HUES48 (cell line): Measurements from ENCODE around the gene TSPAN31.

Source experiments
- H3K27ac ChIP-seq: one replicate; pipeline ENCODE4 v1.7.0; 2013; ENCODE audit warnings: low read depth, low read length, inconsistent platforms
- H3K27me3 ChIP-seq: 2 replicates; pipeline ENCODE4 v1.6.1; 2013; ENCODE audit warnings: mild to moderate bottlenecking, low read length; ENCODE audit not compliant: control insufficient read depth, insufficient read depth
- H3K36me3 ChIP-seq: 2 replicates; pipeline ENCODE4 v1.6.1; 2013; ENCODE audit warnings: low read length; ENCODE audit not compliant: control insufficient read depth, insufficient read depth
- H3K4me1 ChIP-seq: 2 replicates; pipeline ENCODE4 v1.6.1; 2013; ENCODE audit warnings: mild to moderate bottlenecking, low read length; ENCODE audit not compliant: control insufficient read depth, insufficient read depth
- H3K4me3 ChIP-seq: 2 replicates; pipeline ENCODE4 v1.5.1; 2013; ENCODE audit warnings: mild to moderate bottlenecking, low read depth, low read length
- H3K9ac ChIP-seq: 2 replicates; pipeline ENCODE4 v1.6.1; 2013; ENCODE audit warnings: mild to moderate bottlenecking, low read depth, low read length, moderate library complexity
- H3K9me3 ChIP-seq: 2 replicates; pipeline ENCODE4 v1.6.1; 2013; ENCODE audit warnings: low read length; ENCODE audit not compliant: control insufficient read depth, insufficient read depth

Gene TSPAN31

DNA sequence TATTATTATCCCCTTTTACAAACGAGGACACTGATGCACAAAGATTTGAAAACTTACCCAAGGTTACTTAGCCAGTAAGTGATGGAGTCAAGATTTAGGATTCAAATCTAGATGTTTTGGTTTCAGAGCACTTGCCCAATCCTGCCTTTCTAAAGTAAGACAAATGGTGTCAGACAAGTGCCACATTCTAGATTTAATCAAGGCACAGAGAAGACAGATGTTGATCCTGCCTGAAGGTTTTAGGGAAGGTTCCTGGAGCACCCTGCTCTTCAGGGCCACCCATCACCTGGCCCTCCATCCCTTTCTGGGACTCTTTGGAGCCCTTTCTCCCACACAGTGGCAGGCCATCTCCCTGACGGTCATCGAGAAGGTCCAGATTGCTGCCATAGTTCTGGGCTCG is 12.9 kb downstream of the TSPAN31 start:
- H3K27ac ChIP-seq, result no peak overlapping the region
- H3K9ac ChIP-seq, result no peak overlapping the region
- H3K4me1 ChIP-seq, result peaks cover 16% of the 10 kb centered on the region
- peaks cover 49% of the 10 kb centered on the region for H3K27me3 ChIP-seq
- no peaks in the 10 kb centered on the region for H3K36me3 ChIP-seq
- H3K4me3 ChIP-seq, result no peak overlapping the region
- no peaks in the 10 kb centered on the region for H3K9me3 ChIP-seq

DNA sequence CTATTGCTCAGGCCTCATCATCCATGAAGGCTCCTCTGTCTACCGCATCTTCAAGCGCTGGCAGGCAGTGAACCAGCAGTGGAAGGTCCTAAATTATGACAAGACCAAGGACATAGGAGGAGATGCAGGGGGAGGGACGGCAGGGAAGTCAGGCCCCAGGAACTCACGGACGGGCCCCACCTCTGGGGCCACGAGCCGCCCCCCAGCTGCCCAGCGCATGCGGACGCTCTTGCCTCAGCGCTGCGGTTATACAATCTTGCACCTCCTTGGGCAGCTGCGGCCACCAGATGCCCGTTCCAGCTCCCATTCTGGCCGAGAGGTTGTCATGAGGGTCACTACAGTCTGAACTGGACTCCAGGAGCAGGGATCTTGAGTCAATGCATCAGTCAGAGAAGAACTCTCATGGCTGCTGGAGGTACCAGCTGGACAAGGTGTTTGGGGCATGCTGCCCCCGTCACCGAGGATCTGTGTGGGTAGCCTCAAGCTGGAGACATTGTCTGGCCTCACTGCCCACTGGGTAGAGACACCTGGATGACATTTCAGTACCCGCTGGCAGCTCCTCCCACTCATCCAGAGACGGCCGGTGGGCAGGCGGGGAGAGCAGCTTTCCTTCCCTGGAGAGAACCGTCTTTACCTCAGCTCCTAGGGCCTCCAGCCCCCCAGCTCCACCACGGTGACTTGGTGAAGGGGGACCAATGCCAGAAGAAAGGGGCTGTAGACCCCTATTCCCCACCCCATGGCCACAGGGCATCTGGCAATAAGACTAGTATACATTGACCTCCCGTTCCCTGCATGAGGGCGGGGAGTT is 13.9 kb downstream of the TSPAN31 start:
- H3K9ac ChIP-seq, result no peak overlapping the region
- no peaks in the 10 kb centered on the region for H3K36me3 ChIP-seq
- H3K4me1 ChIP-seq, result peaks cover 15% of the 10 kb centered on the region
- H3K4me3 ChIP-seq, result no peak overlapping the region
- no peak overlapping the region for H3K27ac ChIP-seq
- H3K27me3 ChIP-seq, result peaks cover 52% of the 10 kb centered on the region
- H3K9me3 ChIP-seq, result no peaks in the 10 kb centered on the region

DNA sequence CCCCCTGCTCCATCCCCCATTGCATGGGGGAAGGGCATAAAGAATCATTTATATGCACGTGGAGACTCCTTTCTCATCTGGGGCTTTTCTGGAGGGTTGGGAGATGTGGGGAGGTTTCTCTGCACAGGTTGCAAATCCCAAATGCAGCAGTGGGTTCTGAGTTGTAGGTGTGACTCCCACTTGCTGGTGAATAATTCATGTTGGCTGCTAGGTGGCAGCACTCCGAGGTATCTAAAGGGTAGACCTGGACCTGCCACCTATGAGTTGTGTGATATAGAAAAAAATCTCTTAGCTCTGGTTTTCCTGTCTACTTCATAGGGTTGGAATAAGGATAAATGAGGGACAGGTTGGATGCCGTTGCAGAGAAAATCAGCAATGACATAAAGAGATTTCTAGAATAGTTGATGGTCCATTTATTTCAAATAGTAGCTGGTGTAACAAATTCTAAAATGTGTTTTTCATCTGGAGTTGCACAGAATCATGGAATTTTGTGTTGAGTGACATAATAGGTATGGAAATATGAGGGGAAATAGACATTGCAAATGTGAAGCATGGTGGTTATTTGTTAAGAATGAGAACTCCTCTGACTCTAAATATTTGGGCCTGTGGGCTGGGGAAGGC is 14.6 kb downstream of the TSPAN31 start:
- H3K27ac ChIP-seq, result no peak overlapping the region
- H3K4me1 ChIP-seq, result peaks cover 16% of the 10 kb centered on the region
- no peaks in the 10 kb centered on the region for H3K9me3 ChIP-seq
- H3K4me3 ChIP-seq, result no peak overlapping the region
- peaks cover 53% of the 10 kb centered on the region for H3K27me3 ChIP-seq
- no peak overlapping the region for H3K9ac ChIP-seq
- H3K36me3 ChIP-seq, result no peaks in the 10 kb centered on the region

DNA sequence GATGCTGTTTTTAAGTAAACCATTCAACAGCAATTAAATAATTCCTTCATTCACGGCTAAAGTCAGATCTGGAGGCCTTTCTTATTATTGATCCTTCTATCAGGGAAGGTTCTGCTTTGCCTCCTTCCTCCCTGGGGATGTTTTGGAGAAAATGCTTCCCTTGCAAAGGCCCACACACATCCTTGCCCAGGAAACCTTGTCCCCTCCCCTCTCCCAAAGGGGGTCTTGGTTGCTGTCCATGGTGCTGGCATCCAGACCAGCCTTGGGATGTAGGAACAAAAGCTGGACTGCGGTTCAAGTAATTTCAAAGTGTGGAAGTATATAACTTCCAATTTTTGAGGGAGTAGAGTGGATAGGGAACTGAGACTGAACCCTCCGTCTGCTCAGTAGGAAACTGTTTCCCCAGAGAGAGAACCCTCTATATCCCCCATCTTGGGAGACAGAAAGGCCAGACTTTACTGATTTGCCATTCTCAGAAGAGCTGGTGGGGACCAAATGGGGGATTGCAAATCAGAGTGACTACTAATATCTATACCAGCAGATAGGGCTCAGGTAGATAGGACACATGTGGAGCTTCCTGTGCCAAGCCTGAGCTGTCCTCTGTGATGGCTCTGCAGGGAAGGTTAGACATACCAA is 15.6 kb downstream of the TSPAN31 start:
- Histone ChIP-seq H3K9ac (no peak overlapping the region), H3K27me3 (peaks cover 60% of the 10 kb centered on the region), H3K36me3 (no peaks in the 10 kb centered on the region), H3K9me3 (no peaks in the 10 kb centered on the region), H3K27ac (no peak overlapping the region), H3K4me1 (peaks cover 21% of the 10 kb centered on the region), H3K4me3 (no peak overlapping the region)

DNA sequence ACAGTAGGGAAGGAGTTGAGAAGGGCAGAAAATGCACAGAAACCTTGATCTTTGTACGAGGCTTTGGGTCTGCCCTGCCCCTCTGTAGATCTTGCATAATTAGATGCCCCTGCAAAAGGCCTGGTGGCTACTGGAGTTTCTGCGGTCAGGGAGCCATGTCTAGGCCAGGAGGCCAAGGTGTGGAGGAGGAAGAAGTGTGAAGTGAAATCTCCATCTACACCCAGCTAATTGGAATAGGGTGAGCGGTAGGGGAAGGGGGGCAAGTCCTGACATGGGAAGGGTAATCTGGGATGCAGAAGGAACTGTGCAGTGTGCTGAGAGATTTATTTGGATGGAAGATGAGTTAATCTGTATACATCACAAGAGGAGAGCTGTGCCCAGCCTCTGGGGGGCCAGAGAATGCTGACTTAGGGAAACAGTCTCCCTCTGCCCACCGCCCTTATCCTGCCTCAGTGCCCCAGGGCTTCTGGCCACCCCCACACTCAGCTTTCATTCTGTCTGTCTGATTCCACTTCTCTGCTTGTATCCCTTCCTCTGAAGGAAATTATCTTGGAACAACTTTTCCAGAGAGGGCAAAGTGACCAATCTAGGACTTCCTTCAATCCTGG is 16.7 kb downstream of the TSPAN31 start:
- H3K9me3 ChIP-seq, result no peaks in the 10 kb centered on the region
- no peaks in the 10 kb centered on the region for H3K36me3 ChIP-seq
- no peak overlapping the region for H3K9ac ChIP-seq
- peaks cover 60% of the 10 kb centered on the region for H3K27me3 ChIP-seq
- peaks cover 25% of the 10 kb centered on the region for H3K4me1 ChIP-seq
- H3K4me3 ChIP-seq, result no peak overlapping the region
- no peak overlapping the region for H3K27ac ChIP-seq

DNA sequence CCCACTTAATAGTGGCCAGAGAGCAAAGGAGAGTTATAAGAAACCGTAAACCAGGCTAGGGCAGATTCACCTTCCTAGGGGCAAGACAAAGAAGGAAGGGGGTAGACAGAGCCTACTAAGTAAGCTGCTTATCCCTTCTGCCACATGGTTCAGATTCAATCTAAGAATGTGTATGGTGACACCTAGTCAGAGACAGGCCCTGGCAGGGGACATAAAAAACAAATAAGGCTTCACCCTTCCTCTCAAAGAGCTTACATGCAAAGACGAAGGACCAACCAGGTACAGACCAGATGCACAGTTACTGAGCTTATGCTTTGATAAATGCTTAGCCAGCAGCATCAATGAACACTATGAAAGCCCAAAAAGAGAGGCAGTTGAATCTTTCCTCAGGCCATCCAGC is 17.6 kb downstream of the TSPAN31 start:
- Histone ChIP-seq H3K27me3 (peaks cover 60% of the 10 kb centered on the region), H3K4me3 (no peak overlapping the region), H3K9ac (no peak overlapping the region), H3K9me3 (no peaks in the 10 kb centered on the region), H3K27ac (no peak overlapping the region), H3K36me3 (no peaks in the 10 kb centered on the region), H3K4me1 (peaks cover 30% of the 10 kb centered on the region)

DNA sequence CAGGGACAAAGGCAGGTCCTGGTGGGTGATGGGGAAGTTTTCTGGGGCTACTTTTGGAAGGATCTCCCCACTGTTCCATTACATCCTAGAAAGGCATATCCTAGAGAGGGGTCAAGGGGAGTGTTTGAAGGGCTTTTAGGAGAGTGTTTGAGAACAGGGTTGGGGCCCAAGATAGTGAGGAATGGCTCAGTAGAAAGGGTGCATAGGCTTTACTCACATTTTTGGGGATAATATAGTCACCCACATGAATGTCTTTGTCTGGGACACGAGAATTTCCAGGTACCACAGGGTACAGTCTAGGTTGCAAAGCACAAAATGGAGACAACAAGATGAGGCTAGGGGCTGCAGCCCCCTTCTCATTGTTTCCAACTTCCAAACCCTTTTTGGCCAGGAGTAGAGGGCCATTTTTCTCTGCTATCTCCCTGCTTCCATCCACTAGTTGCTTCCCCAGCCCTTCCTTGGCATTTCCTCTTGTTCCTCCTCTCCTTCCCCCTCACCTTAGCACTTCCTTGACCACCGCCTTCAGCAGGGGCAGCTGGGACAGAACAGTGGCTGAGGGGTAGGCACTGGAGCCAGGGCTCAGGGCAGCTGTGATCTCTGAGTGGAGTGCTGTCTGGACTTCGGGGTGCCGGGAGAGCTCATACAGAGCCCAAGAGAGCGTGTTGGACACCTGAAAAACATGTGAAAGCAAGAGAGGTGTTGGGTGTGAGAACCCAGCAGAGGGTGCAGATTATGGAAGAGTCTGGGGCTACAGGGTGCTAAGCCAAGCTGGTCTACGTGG is 19.2 kb downstream of the TSPAN31 start:
- no peaks in the 10 kb centered on the region for H3K9me3 ChIP-seq
- H3K27me3 ChIP-seq, result peaks cover 50% of the 10 kb centered on the region
- H3K36me3 ChIP-seq, result peaks cover 14% of the 10 kb centered on the region
- H3K4me1 ChIP-seq, result peaks cover 31% of the 10 kb centered on the region
- no peak overlapping the region for H3K27ac ChIP-seq
- peak overlapping the region; percentile 67 for H3K4me3 ChIP-seq
- no peak overlapping the region for H3K9ac ChIP-seq

DNA sequence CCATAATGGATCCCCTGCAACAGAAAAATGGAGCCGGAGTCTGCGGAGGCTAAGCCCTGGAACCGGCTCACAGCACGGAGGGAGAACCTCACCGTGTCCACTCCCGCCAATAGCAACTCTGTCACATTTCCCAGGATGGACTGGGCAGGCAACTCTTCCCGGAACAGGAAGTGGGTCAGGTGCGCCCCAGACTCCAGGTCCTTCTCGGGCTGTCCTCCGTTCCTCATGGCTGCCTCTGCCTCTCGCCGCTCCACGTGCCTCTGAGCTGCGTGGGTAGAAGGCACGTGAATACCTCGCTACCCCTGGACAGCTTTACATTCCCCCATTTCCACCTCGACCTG is 19.8 kb downstream of the TSPAN31 start:
- Histone ChIP-seq H3K27me3 (peaks cover 50% of the 10 kb centered on the region), H3K9me3 (no peaks in the 10 kb centered on the region), H3K9ac (0 out of 2 replicates have a peak overlapping the region, but pooled peaks have one; percentile 12), H3K27ac (no peak overlapping the region), H3K36me3 (peaks cover 20% of the 10 kb centered on the region), H3K4me3 (peak overlapping the region; percentile 67), H3K4me1 (peaks cover 31% of the 10 kb centered on the region)

DNA sequence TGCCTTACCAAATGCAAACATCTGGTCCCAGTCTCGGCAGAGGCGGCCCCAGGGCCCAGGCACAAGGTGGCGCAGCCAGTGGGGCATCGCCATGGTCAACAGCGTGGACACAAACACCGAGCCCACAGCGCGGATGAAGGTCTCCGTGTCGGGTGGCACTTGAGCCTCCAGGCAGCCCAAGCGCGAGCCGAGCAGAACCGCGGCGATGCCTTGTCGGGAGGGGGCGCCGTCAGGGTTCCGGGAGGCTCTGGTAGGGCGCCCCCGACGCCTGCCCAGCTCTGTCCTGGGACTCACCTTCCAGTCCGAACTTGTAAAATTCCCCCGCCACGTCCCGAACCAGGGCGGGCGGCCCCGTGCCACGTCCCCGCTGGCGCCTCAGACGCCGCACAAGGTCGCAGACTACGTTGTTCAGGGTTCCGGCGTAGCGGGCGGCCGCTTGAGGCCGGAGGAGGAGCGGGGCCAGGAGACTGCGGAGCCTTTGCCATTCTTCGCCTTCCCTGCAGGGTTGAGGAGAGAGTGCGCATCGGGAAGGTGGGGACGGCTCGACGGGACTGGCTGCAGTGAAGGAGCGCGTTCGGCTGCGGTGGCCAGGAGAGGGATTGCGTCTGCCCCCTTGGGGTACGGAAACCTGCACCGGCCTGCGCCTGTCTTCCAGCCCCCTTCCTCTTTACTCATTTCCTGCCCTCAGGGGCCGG is 20.3 kb downstream of the TSPAN31 start:
- Histone ChIP-seq H3K9me3 (no peaks in the 10 kb centered on the region), H3K36me3 (peaks cover 25% of the 10 kb centered on the region), H3K9ac (0 out of 2 replicates have a peak overlapping the region, but pooled peaks have one; percentile 12), H3K27me3 (peaks cover 50% of the 10 kb centered on the region), H3K4me3 (peak overlapping the region; percentile 67), H3K27ac (no peak overlapping the region), H3K4me1 (peaks cover 31% of the 10 kb centered on the region)
